ENCODE measurements around the gene ATP5F1E. TPM values are rescaled to one million over a fixed set of nuclear protein-coding genes. Genes with fewer than 3 reads are reported as not detected.

ATP5F1E gene
- total and polyA plus RNA-seq, 9 of the 15 experiments (the other 6 are each of a cell fraction or from before 2014, with no cell fraction given): 60.3 to 162 (median 113) TPM

DNA sequence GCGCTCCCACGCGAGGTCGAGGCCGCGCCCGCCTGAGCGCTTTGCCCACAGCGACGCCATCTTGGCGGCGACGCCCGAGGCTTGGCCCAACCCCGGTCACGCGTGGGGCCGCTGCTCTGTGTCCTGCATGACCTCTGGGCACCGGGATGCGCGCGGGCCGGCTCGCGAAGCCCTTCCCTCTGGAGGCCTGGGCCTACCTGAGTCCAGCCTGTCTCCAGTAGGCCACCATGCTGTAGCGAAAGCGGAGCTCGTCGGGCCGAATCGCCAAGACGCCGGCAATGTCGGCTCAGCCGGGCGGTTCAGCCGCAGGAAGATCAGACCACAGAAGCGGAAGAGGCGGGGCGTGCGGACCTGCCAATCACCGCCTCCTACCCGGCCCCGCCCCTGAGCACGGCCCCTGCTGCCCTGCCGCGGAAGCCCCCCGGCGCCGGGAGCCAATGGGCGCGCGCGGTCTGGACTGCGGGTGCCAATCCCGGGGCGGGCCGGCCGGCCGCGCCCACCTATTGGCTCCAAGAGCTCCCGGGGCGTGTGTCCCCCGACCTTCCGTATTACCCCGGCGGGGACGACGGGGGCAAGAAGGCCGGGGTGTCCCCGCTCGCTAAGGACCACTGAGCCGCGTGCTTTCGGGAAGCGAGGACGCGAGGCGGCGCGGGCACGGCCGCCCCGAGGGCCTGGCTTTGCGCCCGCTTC lies at the start of gene ATP5F1E (continued):
- TF ChIP-seq REST (IDR thresholded peaks at IDR 0.05; ENCODE audit: borderline replicate concordance) (no peak), REST (CRISPR knock-in tag; IDR thresholded peaks at IDR 0.05; ENCODE audit: low read depth) (peak; percentile 84; the same call in 1 of the 2 replicates), ZFP30 (CRISPR knock-in tag; IDR thresholded peaks at IDR 0.05; ENCODE audit: borderline replicate concordance) (no peak), ZNF76 (CRISPR knock-in tag; IDR thresholded peaks at IDR 0.05; ENCODE audit: borderline replicate concordance) (peak; percentile 97), UBTF (IDR thresholded peaks at IDR 0.05; ENCODE audit: borderline replicate concordance in 1 of 2, low read depth in 2 of 2, low read length in 2 of 2) (no peak; a peak in 1 of 4 replicates), ZNF212 (CRISPR knock-in tag; IDR thresholded peaks at IDR 0.05) (no peak; the same call in 1 of the 2 replicates), COPS2 (conservative IDR thresholded peaks at IDR 0.05) (no peak), HMGN3 (IDR thresholded peaks at IDR 0.05; ENCODE audit: borderline replicate concordance, extremely low read depth, insufficient read length, low read depth, low read length) (peak; percentile 86), CEBPG (CRISPR knock-in tag; IDR thresholded peaks at IDR 0.05) (no peak), CEBPG (tag; conservative IDR thresholded peaks at IDR 0.05 in 1 of 2, IDR thresholded peaks at IDR 0.05 in 1 of 2) (peak in 1 of 2 experiments; percentile 69; a peak in 2 of 4 replicates), BRF1 (IDR thresholded peaks at IDR 0.05; ENCODE audit: borderline replicate concordance, extremely low read depth, insufficient read length) (no peak), FOS (IDR thresholded peaks at IDR 0.05; ENCODE audit: extremely low read depth, insufficient read length) (peak; percentile 82), HMG20B (CRISPR knock-in tag; IDR thresholded peaks at IDR 0.05) (no peak; the same call in 1 of the 2 replicates), KAT7 (CRISPR knock-in tag; IDR thresholded peaks at IDR 0.05; ENCODE audit: borderline replicate concordance) (peak; percentile 95), NELFE (IDR thresholded peaks at IDR 0.05; ENCODE audit: insufficient read depth, insufficient read length) (no peak), RBFOX2 (IDR thresholded peaks at IDR 0.05; ENCODE audit: low read depth, low read length) (peak; percentile 98), TRIM24 (IDR thresholded peaks at IDR 0.05) (no peak), SRSF1 (IDR thresholded peaks at IDR 0.05; ENCODE audit: low read depth, low read length) (no peak; the same call in 1 of the 2 replicates)
